ENCODE results near the gene PHACTR1.

The PHACTR1 gene

GRCh38 chr6:12961761-12962160 lies 245.2 kb downstream of the PHACTR1 start:
- Histone ChIP-seq H3K27me3 (ENCODE audit: low read depth, low read length) (peaks cover 9% of the 10 kb centered on the region), H3K4me1 (ENCODE audit: low read length) (peaks cover 24% of the 10 kb centered on the region), H3K4me3 (ENCODE audit: low read length) (no peak overlapping the region), H4K20me1 (ENCODE audit: insufficient read depth, low read length) (no peaks in the 10 kb centered on the region), H3K4me2 (ENCODE audit: low read length) (no peak overlapping the region), H3K9me3 (ENCODE audit: insufficient read depth, low read length) (no peaks in the 10 kb centered on the region), H3K9ac (ENCODE audit: low read length) (no peak overlapping the region), H3K36me3 (replicated peaks; ENCODE audit: low read depth, low read length) (no peaks in the 10 kb centered on the region), H3K79me2 (ENCODE audit: low read length) (no peaks in the 10 kb centered on the region), H2AFZ (ENCODE audit: low read depth, low read length) (no peak overlapping the region), H3K27ac (ENCODE audit: low read length) (no peak overlapping the region)
- no peak for TF ChIP-seq EZH2phosphoT487 (IDR thresholded peaks at IDR 0.05; ENCODE audit: low read depth)
- TF ChIP-seq CTCF (IDR thresholded peaks at IDR 0.05; ENCODE audit: low read depth, low read length) = no peak

- peak overlapping the region; percentile 31 for H3K4me2 ChIP-seq (ENCODE audit: low read length)
- H3K27ac ChIP-seq (ENCODE audit: low read length) = no peak overlapping the region
- no peak for TF ChIP-seq EZH2phosphoT487 (IDR thresholded peaks at IDR 0.05; ENCODE audit: low read depth)
- no peak for TF ChIP-seq CTCF (IDR thresholded peaks at IDR 0.05; ENCODE audit: low read depth, low read length)
- H3K4me3 ChIP-seq (ENCODE audit: low read length) = peak overlapping the region; percentile 1; the same call in 1 of the 2 replicates
- H2AFZ ChIP-seq (ENCODE audit: low read depth, low read length) = no peak overlapping the region
- no peak overlapping the region for H3K9ac ChIP-seq (ENCODE audit: low read length)
- H3K36me3 ChIP-seq (replicated peaks; ENCODE audit: low read depth, low read length) = no peaks in the 10 kb centered on the region
- peaks cover 24% of the 10 kb centered on the region for H3K4me1 ChIP-seq (ENCODE audit: low read length)
- no peaks in the 10 kb centered on the region for H3K79me2 ChIP-seq (ENCODE audit: low read length)
- no peaks in the 10 kb centered on the region for H3K9me3 ChIP-seq (ENCODE audit: insufficient read depth, low read length)
- no peaks in the 10 kb centered on the region for H4K20me1 ChIP-seq (ENCODE audit: insufficient read depth, low read length)
- peaks cover 9% of the 10 kb centered on the region for H3K27me3 ChIP-seq (ENCODE audit: low read depth, low read length)
Measured at GRCh38 chr6:12962529-12962928, 246.0 kb downstream of the PHACTR1 start.

- no peak overlapping the region for H2AFZ ChIP-seq (ENCODE audit: low read depth, low read length)
- H3K27ac ChIP-seq (ENCODE audit: low read length) = no peak overlapping the region
Measured at GRCh38 chr6:12962987-12963386, 246.4 kb downstream of the PHACTR1 start.

GRCh38 chr6:12963567-12963966 lies 247.0 kb downstream of the PHACTR1 start:
- Histone ChIP-seq H3K27ac (ENCODE audit: low read length) (no peak overlapping the region), H2AFZ (ENCODE audit: low read depth, low read length) (no peak overlapping the region), H3K4me2 (ENCODE audit: low read length) (peak overlapping the region; percentile 31), H4K20me1 (ENCODE audit: insufficient read depth, low read length) (no peaks in the 10 kb centered on the region), H3K9me3 (ENCODE audit: insufficient read depth, low read length) (no peaks in the 10 kb centered on the region), H3K79me2 (ENCODE audit: low read length) (no peaks in the 10 kb centered on the region), H3K9ac (ENCODE audit: low read length) (no peak overlapping the region), H3K36me3 (replicated peaks; ENCODE audit: low read depth, low read length) (no peaks in the 10 kb centered on the region), H3K27me3 (ENCODE audit: low read depth, low read length) (peaks cover 8% of the 10 kb centered on the region; the same call in 1 of the 2 replicates), H3K4me3 (ENCODE audit: low read length) (0 out of 2 replicates have a peak overlapping the region, but pooled peaks have one; percentile 15), H3K4me1 (ENCODE audit: low read length) (peaks cover 24% of the 10 kb centered on the region)
- no peak for TF ChIP-seq EZH2phosphoT487 (IDR thresholded peaks at IDR 0.05; ENCODE audit: low read depth)
- TF ChIP-seq CTCF (IDR thresholded peaks at IDR 0.05; ENCODE audit: low read depth, low read length) = no peak

More at GRCh38 chr6:12962987-12963386, 246.4 kb downstream of the PHACTR1 start:
- H3K27me3 ChIP-seq (ENCODE audit: low read depth, low read length) = peaks cover 8% of the 10 kb centered on the region
- TF ChIP-seq CTCF (IDR thresholded peaks at IDR 0.05; ENCODE audit: low read depth, low read length) = no peak
- no peak for TF ChIP-seq EZH2phosphoT487 (IDR thresholded peaks at IDR 0.05; ENCODE audit: low read depth)
- no peaks in the 10 kb centered on the region for H3K9me3 ChIP-seq (ENCODE audit: insufficient read depth, low read length)
- no peaks in the 10 kb centered on the region for H4K20me1 ChIP-seq (ENCODE audit: insufficient read depth, low read length)
- peak overlapping the region; percentile 31 for H3K4me2 ChIP-seq (ENCODE audit: low read length)
- peaks cover 24% of the 10 kb centered on the region for H3K4me1 ChIP-seq (ENCODE audit: low read length)
- no peaks in the 10 kb centered on the region for H3K79me2 ChIP-seq (ENCODE audit: low read length)
- H3K9ac ChIP-seq (ENCODE audit: low read length) = no peak overlapping the region
- peak overlapping the region; percentile 15; the same call in 1 of the 2 replicates for H3K4me3 ChIP-seq (ENCODE audit: low read length)
- no peaks in the 10 kb centered on the region for H3K36me3 ChIP-seq (replicated peaks; ENCODE audit: low read depth, low read length)

Measured in OCI-LY3 (cell line).